ENCODE data around the gene VAMP8. TPM values are rescaled to one million over a fixed set of nuclear protein-coding genes. Genes with fewer than 3 reads are reported as not detected.
"Not testable (repeated sequence)": the region's sequence is repeated elsewhere in the genome, so short reads cannot be mapped to it uniquely, and the experiment has no call there.

The VAMP8 gene
- total RNA-seq, 2 donors from 2014 or later = 80.4 to 146 TPM

GRCh38 chr2:85558160-85558559 is 19.2 kb upstream of the VAMP8 start:
- Mint-ChIP-seq H3K27me3 (ENCODE audit: insufficient read depth) (no peaks in the 10 kb centered on the region), H3K4me3 (no peak overlapping the region), H3K9me3 (no peaks in the 10 kb centered on the region), H3K36me3 (ENCODE audit: low read depth) (peaks cover 52% of the 10 kb centered on the region), H3K4me1 (peaks cover 11% of the 10 kb centered on the region), H3K27ac (no peak overlapping the region)
- Histone ChIP-seq H3K9ac (ENCODE audit: extremely low read depth, low read length, poor library complexity, severe bottlenecking) (no peak overlapping the region), H3K36me3 (ENCODE audit: control insufficient read depth, insufficient read depth, low read length) (peaks cover 51% of the 10 kb centered on the region), H3K4me1 (ENCODE audit: control insufficient read depth, insufficient read depth, low read length) (no peaks in the 10 kb centered on the region), H3K9me3 (ENCODE audit: control insufficient read depth, low read length) (no peaks in the 10 kb centered on the region), H3K27me3 (ENCODE audit: control insufficient read depth, insufficient read depth, low read length, poor library complexity, severe bottlenecking) (no peaks in the 10 kb centered on the region), H3K4me3 (ENCODE audit: low read length) (no peak overlapping the region), H3K27ac (ENCODE audit: low read depth, low read length) (no peak overlapping the region)
- no peak for TF ChIP-seq CTCF (conservative IDR thresholded peaks at IDR 0.05)
- 100% methylated on average over 1 of the region's 1 CpG for WGBS, 2 experiments (ENCODE audit: insufficient coverage in 1 of 2, insufficient read length in 1 of 2)
- DNase-seq = no peak

GRCh38 chr2:85560403-85560726 is 17.0 kb upstream of the VAMP8 start:
- peak overlapping the region; percentile 98 for H3K4me3 Mint-ChIP-seq
- H3K9ac ChIP-seq (ENCODE audit: extremely low read depth, low read length, poor library complexity, severe bottlenecking) = peak overlapping the region; percentile 73
- peaks cover 36% of the 10 kb centered on the region for H3K36me3 Mint-ChIP-seq (ENCODE audit: low read depth)
- 88 to 92% methylated on average over 10 to 12 of the region's 12 CpGs for WGBS, 2 experiments (ENCODE audit: insufficient coverage in 1 of 2, insufficient read length in 1 of 2)
- not testable (repeated sequence) for DNase-seq; H3K27me3 ChIP-seq (ENCODE audit: control insufficient read depth, insufficient read depth, low read length, poor library complexity, severe bottlenecking); H3K27me3 Mint-ChIP-seq (ENCODE audit: insufficient read depth); H3K9me3 Mint-ChIP-seq; H3K4me1 ChIP-seq (ENCODE audit: control insufficient read depth, insufficient read depth, low read length); H3K9me3 ChIP-seq (ENCODE audit: control insufficient read depth, low read length); H3K27ac ChIP-seq (ENCODE audit: low read depth, low read length)
- H3K4me3 ChIP-seq (ENCODE audit: low read length) = peak overlapping the region; percentile 98
- H3K4me1 Mint-ChIP-seq = peaks cover 11% of the 10 kb centered on the region
- peak overlapping the region; percentile 98 for H3K27ac Mint-ChIP-seq
- peaks cover 35% of the 10 kb centered on the region for H3K36me3 ChIP-seq (ENCODE audit: control insufficient read depth, insufficient read depth, low read length)

DNA sequence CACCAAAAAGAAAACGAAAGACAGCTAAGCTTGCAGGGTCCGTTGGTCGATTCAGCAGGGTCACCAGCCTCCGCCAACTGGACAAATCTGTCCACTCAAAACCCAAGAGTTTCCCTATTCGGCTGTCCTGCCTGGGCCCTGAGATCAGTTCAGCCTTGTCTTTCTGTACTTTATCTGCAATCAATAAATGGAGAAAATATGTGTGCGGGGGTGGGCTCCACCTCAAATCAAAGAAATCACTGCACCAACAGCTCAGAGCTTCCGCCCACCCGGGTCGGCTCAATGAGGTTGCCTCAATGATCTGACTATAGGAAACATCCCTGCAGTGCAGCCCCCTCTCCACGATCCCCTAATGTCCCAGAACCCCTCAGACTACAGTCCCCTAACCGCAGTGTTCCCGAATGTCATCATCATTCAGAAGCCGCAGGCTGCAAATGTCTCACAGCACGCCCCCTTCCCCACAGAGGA is 16.5 kb upstream of the VAMP8 start:
- Mint-ChIP-seq H3K4me3 (peak overlapping the region; percentile 98), H3K4me1 (peaks cover 11% of the 10 kb centered on the region), H3K27me3 (ENCODE audit: insufficient read depth) (no peaks in the 10 kb centered on the region), H3K36me3 (ENCODE audit: low read depth) (peaks cover 32% of the 10 kb centered on the region), H3K9me3 (no peaks in the 10 kb centered on the region), H3K27ac (peak overlapping the region; percentile 98)
- WGBS, 2 experiments (ENCODE audit: insufficient coverage in 1 of 2, insufficient read length in 1 of 2) = 0 to 10% methylated on average over 1 to 14 of the region's 14 CpGs
- peak overlapping the region; percentile 60 for H3K27ac ChIP-seq (ENCODE audit: low read depth, low read length)
- H3K36me3 ChIP-seq (ENCODE audit: control insufficient read depth, insufficient read depth, low read length) = peaks cover 31% of the 10 kb centered on the region
- H3K9me3 ChIP-seq (ENCODE audit: control insufficient read depth, low read length) = no peaks in the 10 kb centered on the region
- DNase-seq = no peak
- TF ChIP-seq CTCF (conservative IDR thresholded peaks at IDR 0.05) = no peak
- H3K4me3 ChIP-seq (ENCODE audit: low read length) = peak overlapping the region; percentile 98
- H3K27me3 ChIP-seq (ENCODE audit: control insufficient read depth, insufficient read depth, low read length, poor library complexity, severe bottlenecking) = no peaks in the 10 kb centered on the region
- no peaks in the 10 kb centered on the region for H3K4me1 ChIP-seq (ENCODE audit: control insufficient read depth, insufficient read depth, low read length)
- peak overlapping the region; percentile 73 for H3K9ac ChIP-seq (ENCODE audit: extremely low read depth, low read length, poor library complexity, severe bottlenecking)

Data from endodermal cell (in vitro differentiated cells).